Gastroesophageal sphincter (tissue), 3 donors: ENCODE data around the gene COL20A1.

Experiments
- EP300 ChIP-seq: sonication (generic); formaldehyde crosslinking; IDR thresholded peaks from one replicate; pipeline ENCODE4 v1.6.1; 2017; ENCODE audit warnings: antibody characterized with exemption, mild to moderate bottlenecking
- POLR2A ChIP-seq, 2 donors: fragments of 450-650 bp; IDR thresholded peaks; one replicate each; pipeline ENCODE4 v1.6.1; 2017; ENCODE audit warnings: antibody characterized with exemption in 2 of 2, mild to moderate bottlenecking in 2 of 2, moderate library complexity in 1 of 2
- POLR2AphosphoS5 ChIP-seq: sonication (generic); formaldehyde crosslinking; IDR thresholded peaks from one replicate; pipeline ENCODE4 v1.6.1; 2017; ENCODE audit warnings: antibody characterized with exemption
- TF ChIP-seq, protein P1 (sequence below), 4 experiments: fragments of 200-600 bp in 2 of 4; fragments of 450-650 bp in 2 of 4; sonication (generic) in 1 of 4; IDR thresholded peaks; one replicate each; pipeline ENCODE4 v1.5.1; 2017 to 2019; ENCODE audit warnings: antibody characterized with exemption in 4 of 4, mild to moderate bottlenecking in 2 of 4, moderate library complexity in 2 of 4

DNA sequence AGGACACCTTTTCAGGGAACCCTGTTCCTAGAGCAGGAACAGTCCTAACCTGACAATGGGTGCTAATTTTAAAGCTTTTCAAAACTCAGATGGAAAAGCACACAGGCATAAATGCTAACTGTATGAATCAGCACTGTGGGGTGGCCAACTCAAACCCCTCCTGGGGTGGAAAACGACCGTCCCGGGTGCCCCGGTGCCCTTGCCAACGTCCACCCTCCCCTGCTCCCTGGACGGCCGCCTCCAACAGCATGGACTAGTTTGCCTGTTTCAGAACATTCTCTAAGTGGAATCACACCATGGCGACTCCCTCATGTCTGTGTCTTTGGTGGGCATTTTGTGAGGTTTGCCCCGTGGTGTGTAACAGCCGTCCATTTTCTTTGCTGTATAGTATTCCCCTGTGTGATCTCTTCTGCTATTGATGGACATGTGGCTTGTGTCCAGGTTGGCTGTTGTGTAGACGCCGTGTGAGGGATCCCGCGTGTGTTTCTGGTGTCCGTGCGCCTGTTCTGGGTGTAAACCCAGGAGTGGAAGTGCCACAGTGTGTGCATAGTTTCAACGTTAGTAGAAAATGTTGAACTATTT, 5.8 kb downstream of the COL20A1 start:
- TF ChIP-seq, protein P1, sequence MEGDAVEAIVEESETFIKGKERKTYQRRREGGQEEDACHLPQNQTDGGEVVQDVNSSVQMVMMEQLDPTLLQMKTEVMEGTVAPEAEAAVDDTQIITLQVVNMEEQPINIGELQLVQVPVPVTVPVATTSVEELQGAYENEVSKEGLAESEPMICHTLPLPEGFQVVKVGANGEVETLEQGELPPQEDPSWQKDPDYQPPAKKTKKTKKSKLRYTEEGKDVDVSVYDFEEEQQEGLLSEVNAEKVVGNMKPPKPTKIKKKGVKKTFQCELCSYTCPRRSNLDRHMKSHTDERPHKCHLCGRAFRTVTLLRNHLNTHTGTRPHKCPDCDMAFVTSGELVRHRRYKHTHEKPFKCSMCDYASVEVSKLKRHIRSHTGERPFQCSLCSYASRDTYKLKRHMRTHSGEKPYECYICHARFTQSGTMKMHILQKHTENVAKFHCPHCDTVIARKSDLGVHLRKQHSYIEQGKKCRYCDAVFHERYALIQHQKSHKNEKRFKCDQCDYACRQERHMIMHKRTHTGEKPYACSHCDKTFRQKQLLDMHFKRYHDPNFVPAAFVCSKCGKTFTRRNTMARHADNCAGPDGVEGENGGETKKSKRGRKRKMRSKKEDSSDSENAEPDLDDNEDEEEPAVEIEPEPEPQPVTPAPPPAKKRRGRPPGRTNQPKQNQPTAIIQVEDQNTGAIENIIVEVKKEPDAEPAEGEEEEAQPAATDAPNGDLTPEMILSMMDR (IDR thresholded peaks at IDR 0.05): no peak
- TF ChIP-seq POLR2A (IDR thresholded peaks at IDR 0.05) (no peak), POLR2AphosphoS5 (no peak), EP300 (no peak)
